K562 (cell line): Measurements from ENCODE around the gene MARCHF3.

Source experiments
- CTCF ChIP-seq, 3 experiments: IDR thresholded peaks in 2 of 3; conservative IDR thresholded peaks in 1 of 3; 2 replicates each; pipeline ENCODE4 v1.5.1; 2011 to 2012; ENCODE audit warnings: low read length in 3 of 3, mild to moderate bottlenecking in 3 of 3, control low read depth in 2 of 3, improper control_type of control experiment in 1 of 3, inconsistent platforms in 1 of 3, low read depth in 1 of 3, mixed read lengths in 1 of 3, moderate library complexity in 1 of 3; ENCODE audit not compliant: insufficient read depth in 2 of 3
- DPF2 ChIP-seq: fragments of 450-650 bp; IDR thresholded peaks from 2 replicates; pipeline ENCODE4 v1.6.1; 2016
- POLR2A ChIP-seq: fragments of 450-650 bp; conservative IDR thresholded peaks from 2 replicates; pipeline ENCODE4 v1.6.1; 2016
- POLR2AphosphoS2 ChIP-seq: IDR thresholded peaks from 2 replicates; pipeline ENCODE4 v1.6.1; 2012; ENCODE audit warnings: low read length, improper control_type of control experiment

DNA sequence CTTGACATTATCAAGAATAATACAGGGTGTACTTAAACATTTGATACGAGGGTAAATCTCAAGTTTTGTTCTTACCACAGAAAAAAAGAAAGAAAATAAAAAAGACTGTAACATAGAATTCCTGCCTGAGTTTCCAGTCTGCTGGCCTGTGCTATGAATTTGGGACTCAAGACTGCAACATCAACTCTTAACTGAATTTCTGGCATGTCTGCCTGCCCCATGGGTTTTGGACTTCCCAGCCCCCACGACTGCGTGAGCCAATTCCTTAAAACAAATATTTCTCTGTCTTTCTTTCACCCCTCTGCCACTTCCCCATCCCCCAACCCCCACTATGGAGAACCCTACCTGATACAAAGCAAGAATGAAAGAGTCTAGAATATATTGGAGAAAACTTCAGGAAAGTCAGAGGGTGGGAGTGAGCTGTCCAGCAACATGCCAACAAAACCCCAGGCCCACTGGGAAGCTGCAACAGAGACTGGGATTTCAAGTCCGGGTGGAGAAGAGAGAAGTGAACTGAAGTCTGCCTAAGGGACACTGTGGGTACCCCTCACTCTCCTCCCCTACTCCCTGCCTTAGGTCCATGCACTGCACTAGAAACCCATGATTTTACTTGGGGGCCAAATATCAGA is 43.0 kb downstream of the MARCHF3 start:
- no peak for TF ChIP-seq DPF2
- TF ChIP-seq POLR2A, result no peak
- no peak for TF ChIP-seq POLR2AphosphoS2
- TF ChIP-seq CTCF (IDR thresholded peaks at IDR 0.05 in 2 of 3, conservative IDR thresholded peaks at IDR 0.05 in 1 of 3; ENCODE audit: insufficient read depth in 2 of 3, low read depth in 1 of 3, low read length in 3 of 3), result no peak
